GM12892 (cell line): Measurements from ENCODE around the gene IFIT1B.

Source experiments
- POLR2A ChIP-seq: IDR thresholded peaks from 2 replicates; pipeline ENCODE4 v1.6.1; 2011; ENCODE audit warnings: low read depth, low read length, control low read depth
- TAF1 ChIP-seq: IDR thresholded peaks from 2 replicates; pipeline ENCODE4 v1.6.1; 2011; ENCODE audit warnings: low read depth, mild to moderate bottlenecking, control low read depth, low read length, borderline replicate concordance

DNA sequence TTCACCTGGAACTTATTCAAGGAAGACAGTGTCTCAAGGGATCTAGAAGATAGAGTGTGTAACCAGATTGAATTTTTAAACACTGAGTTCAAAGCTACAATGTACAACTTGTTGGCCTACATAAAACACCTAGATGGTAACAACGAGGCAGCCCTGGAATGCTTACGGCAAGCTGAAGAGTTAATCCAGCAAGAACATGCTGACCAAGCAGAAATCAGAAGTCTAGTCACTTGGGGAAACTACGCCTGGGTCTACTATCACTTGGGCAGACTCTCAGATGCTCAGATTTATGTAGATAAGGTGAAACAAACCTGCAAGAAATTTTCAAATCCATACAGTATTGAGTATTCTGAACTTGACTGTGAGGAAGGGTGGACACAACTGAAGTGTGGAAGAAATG lies 39.1 kb upstream of the IFIT1B start:
- no peak for TF ChIP-seq POLR2A
- no peak for TF ChIP-seq TAF1
